HCT116 (cell line): Measurements from ENCODE around the gene CDS1. TPM values are rescaled to one million over a fixed set of nuclear protein-coding genes. Genes with fewer than 3 reads are reported as not detected.

Experiments used
- ATAC-seq: fragments of 200-7000 bp; cut with Tn5 transposase; 2 replicates; pipeline ENCODE4 v1.9.1; 2020; ENCODE audit warnings: mild to moderate bottlenecking, moderate library complexity
- BruUV-seq: library from RNA; stranded (reverse); fragments of 400-500 nt; replicated peaks from 2 replicates; lab custom pipeline; 2021; lab: Mats Ljungman, UMichigan
- CTCF ChIA-PET: fragments of 300-600 bp; sonication (Branson Sonifier 250); formaldehyde crosslinking; loops from one replicate; lab custom pipeline; 2021; ENCODE audit warnings: antibody characterized with exemption; lab: Charles Lee
- POLR2A ChIA-PET: fragments of 300-600, 350-600 bp; sonication (Branson Sonifier 250); formaldehyde crosslinking; loops from one replicate; lab custom pipeline; 2021; ENCODE audit warnings: antibody characterized with exemption; lab: Charles Lee
- RAD21 ChIA-PET, 2 experiments: fragments of 300-600 bp; sonication (Branson Sonifier 250); formaldehyde crosslinking; loops; one replicate each; lab custom pipeline; 2023; ENCODE audit warnings: low total read pairs in 2 of 2; ENCODE audit not compliant: uncharacterized antibody in 2 of 2, unreplicated experiment in 2 of 2, low non-redundant PET in 1 of 2; lab: Charles Lee
- DNase-seq: peaks from one replicate; pipeline ENCODE4 v3.0.0-alpha.2; 2010; ENCODE audit warnings: low read depth, low spot score
- H2AFZ ChIP-seq: fragments of 200-600 bp; shearing (Covaris generic), sonication (generic); 2 replicates; pipeline ENCODE4 v1.6.1; 2017; ENCODE audit warnings: low read depth, mixed run types, mixed read lengths, antibody characterized with exemption, low read length; ENCODE audit not compliant: poor library complexity, severe bottlenecking
- H3K27ac ChIP-seq: 2 replicates; pipeline ENCODE4 v1.5.1; 2012; ENCODE audit warnings: low read depth, low read length
- H3K27me3 ChIP-seq: fragments of 200-600 bp; sonication (generic); 2 replicates; pipeline ENCODE4 v1.6.1; 2016; ENCODE audit warnings: mixed run types, low read length, mixed read lengths; ENCODE audit not compliant: insufficient read depth
- H3K36me3 ChIP-seq, 2 experiments: fragments of 200-500 bp in 1 of 2; fragments of 200-600 bp in 1 of 2; sonication (Bioruptor generic) in 1 of 2; sonication (generic) in 1 of 2; 2 replicates each; pipeline versions ENCODE4 v1.5.1 to v1.6.1; 2014 to 2016; ENCODE audit warnings: low read length in 2 of 2, inconsistent platforms in 1 of 2, mixed read lengths in 1 of 2, mixed run types in 1 of 2; ENCODE audit not compliant: insufficient read depth in 2 of 2, control insufficient read depth in 1 of 2
- H3K4me1 ChIP-seq, 2 experiments: fragments of 200-600 bp in 1 of 2; sonication (generic) in 1 of 2; 2 replicates each; pipeline versions ENCODE4 v1.5.1 to v1.6.1; 2012 to 2017; ENCODE audit warnings: low read length in 2 of 2, inconsistent platforms in 1 of 2, mild to moderate bottlenecking in 1 of 2, mixed read lengths in 1 of 2, mixed run types in 1 of 2, moderate library complexity in 1 of 2; ENCODE audit not compliant: insufficient read depth in 2 of 2, control insufficient read depth in 1 of 2
- H3K4me2 ChIP-seq: fragments of 200-600 bp; sonication (generic); 2 replicates; pipeline ENCODE4 v1.6.1; 2017; ENCODE audit warnings: mixed run types, low read length, mixed read lengths
- H3K4me3 ChIP-seq, 2 experiments: fragments of 200-600 bp in 1 of 2; sonication (generic) in 1 of 2; replicated peaks in 1 of 2; 2 replicates each; pipeline ENCODE4 v1.5.1; 2011 to 2016; ENCODE audit warnings: low read length in 2 of 2, control low read depth in 1 of 2, low read depth in 1 of 2, mild to moderate bottlenecking in 1 of 2, mixed read lengths in 1 of 2, mixed run types in 1 of 2
- H3K79me2 ChIP-seq: fragments of 200-600 bp; sonication (generic); 2 replicates; pipeline ENCODE4 v1.6.1; 2017; ENCODE audit warnings: mild to moderate bottlenecking, mixed run types, low read length, moderate library complexity, mixed read lengths; ENCODE audit not compliant: insufficient read depth
- H3K9ac ChIP-seq: fragments of 200-600 bp; sonication (generic); 2 replicates; pipeline ENCODE4 v1.6.1; 2016; ENCODE audit warnings: low read length, mixed read lengths
- H3K9me2 ChIP-seq: fragments of 200-600 bp; sonication (generic), shearing (Covaris generic); 2 replicates; pipeline ENCODE4 v1.6.1; 2017; ENCODE audit warnings: mixed run types, mild to moderate bottlenecking, moderate library complexity; ENCODE audit not compliant: insufficient read depth
- H3K9me3 ChIP-seq, 2 experiments: fragments of 200-500 bp in 1 of 2; fragments of 200-600 bp in 1 of 2; sonication (Bioruptor generic) in 1 of 2; sonication (generic) in 1 of 2; 2 replicates each; pipeline ENCODE4 v1.6.1; 2014 to 2017; ENCODE audit warnings: low read length in 2 of 2, mixed read lengths in 2 of 2, inconsistent platforms in 1 of 2, low read depth in 1 of 2, mild to moderate bottlenecking in 1 of 2, mixed run types in 1 of 2, moderate library complexity in 1 of 2; ENCODE audit not compliant: control insufficient read depth in 1 of 2, insufficient read depth in 1 of 2
- H4K20me1 ChIP-seq: fragments of 200-600 bp; sonication (generic), shearing (Covaris generic); 2 replicates; pipeline ENCODE4 v1.6.1; 2017; ENCODE audit warnings: mixed run types, mild to moderate bottlenecking, moderate library complexity; ENCODE audit not compliant: insufficient read depth
- CBX3 ChIP-seq: IDR thresholded peaks from 2 replicates; pipeline ENCODE4 v1.6.1; 2012; ENCODE audit warnings: low read depth
- CEBPB ChIP-seq: IDR thresholded peaks from 2 replicates; pipeline ENCODE4 v1.6.1; 2012; ENCODE audit warnings: low read depth
- EGR1 ChIP-seq: IDR thresholded peaks from 2 replicates; pipeline ENCODE4 v1.6.1; 2012; ENCODE audit warnings: low read depth
- ELF1 ChIP-seq: IDR thresholded peaks from 2 replicates; pipeline ENCODE4 v1.6.1; 2012; ENCODE audit warnings: low read depth, borderline replicate concordance
- JUND ChIP-seq: IDR thresholded peaks from 2 replicates; pipeline ENCODE4 v1.6.1; 2012
- POLR2A ChIP-seq: IDR thresholded peaks from 2 replicates; pipeline ENCODE4 v1.7.0; 2011; ENCODE audit warnings: borderline replicate concordance; ENCODE audit not compliant: insufficient read depth, insufficient read length; ENCODE audit errors: extremely low read depth
- POLR2AphosphoS5 ChIP-seq: IDR thresholded peaks from 2 replicates; pipeline ENCODE4 v1.6.1; 2011; ENCODE audit warnings: mild to moderate bottlenecking, low read depth, low read length, moderate library complexity
- RAD21 ChIP-seq: IDR thresholded peaks from 2 replicates; pipeline ENCODE4 v1.6.1; 2012; ENCODE audit warnings: low read depth, mild to moderate bottlenecking
- SP1 ChIP-seq: IDR thresholded peaks from 2 replicates; pipeline ENCODE4 v1.6.1; 2012; ENCODE audit warnings: low read depth
- SRF ChIP-seq: IDR thresholded peaks from 2 replicates; pipeline ENCODE4 v1.6.1; 2012; ENCODE audit warnings: low read depth
- TCF7L2 ChIP-seq: IDR thresholded peaks from 2 replicates; pipeline ENCODE4 v1.7.0; 2011; ENCODE audit warnings: borderline replicate concordance, inconsistent platforms; ENCODE audit not compliant: insufficient read depth, insufficient read length; ENCODE audit errors: extremely low read depth
- intact Hi-C: fragments of 100-400 bp; cut with micrococcal nuclease; formaldehyde crosslinking; loops from 2 replicates; pipeline ENCODE4 v1.10.0; 2022
- total RNA-seq: library from RNA; stranded (reverse); gene quantifications from one replicate; pipeline ENCODE4 v1.2.1, GENCODE V29; 2021; ENCODE audit not compliant: unreplicated experiment
- TF ChIP-seq, protein P1 (sequence below): IDR thresholded peaks from 2 replicates; pipeline ENCODE4 v1.6.1; 2012; ENCODE audit warnings: low read depth
- TF ChIP-seq, protein P2 (sequence below): IDR thresholded peaks from 2 replicates; pipeline ENCODE4 v1.6.1; 2012
- TF ChIP-seq, protein P3 (sequence below): IDR thresholded peaks from 2 replicates; pipeline ENCODE4 v1.6.1; 2011; ENCODE audit warnings: mild to moderate bottlenecking, low read length, moderate library complexity; ENCODE audit not compliant: insufficient replicate concordance; ENCODE audit errors: extremely low read depth
- TF ChIP-seq, protein P4 (sequence below), 3 experiments: fragments of 200-600 bp in 1 of 3; sonication (generic) in 1 of 3; IDR thresholded peaks in 2 of 3; conservative IDR thresholded peaks in 1 of 3; 2 replicates each; pipeline ENCODE4 v1.5.1; 2012 to 2017; ENCODE audit warnings: low read depth in 2 of 3, low read length in 2 of 3, antibody characterized with exemption in 1 of 3, borderline replicate concordance in 1 of 3, control low read depth in 1 of 3, mild to moderate bottlenecking in 1 of 3, mixed read lengths in 1 of 3, mixed run types in 1 of 3, moderate library complexity in 1 of 3; ENCODE audit not compliant: insufficient read depth in 1 of 3

Gene CDS1
- total RNA-seq, 1 experiment from 2014 or later, result 14.6 TPM

DNA sequence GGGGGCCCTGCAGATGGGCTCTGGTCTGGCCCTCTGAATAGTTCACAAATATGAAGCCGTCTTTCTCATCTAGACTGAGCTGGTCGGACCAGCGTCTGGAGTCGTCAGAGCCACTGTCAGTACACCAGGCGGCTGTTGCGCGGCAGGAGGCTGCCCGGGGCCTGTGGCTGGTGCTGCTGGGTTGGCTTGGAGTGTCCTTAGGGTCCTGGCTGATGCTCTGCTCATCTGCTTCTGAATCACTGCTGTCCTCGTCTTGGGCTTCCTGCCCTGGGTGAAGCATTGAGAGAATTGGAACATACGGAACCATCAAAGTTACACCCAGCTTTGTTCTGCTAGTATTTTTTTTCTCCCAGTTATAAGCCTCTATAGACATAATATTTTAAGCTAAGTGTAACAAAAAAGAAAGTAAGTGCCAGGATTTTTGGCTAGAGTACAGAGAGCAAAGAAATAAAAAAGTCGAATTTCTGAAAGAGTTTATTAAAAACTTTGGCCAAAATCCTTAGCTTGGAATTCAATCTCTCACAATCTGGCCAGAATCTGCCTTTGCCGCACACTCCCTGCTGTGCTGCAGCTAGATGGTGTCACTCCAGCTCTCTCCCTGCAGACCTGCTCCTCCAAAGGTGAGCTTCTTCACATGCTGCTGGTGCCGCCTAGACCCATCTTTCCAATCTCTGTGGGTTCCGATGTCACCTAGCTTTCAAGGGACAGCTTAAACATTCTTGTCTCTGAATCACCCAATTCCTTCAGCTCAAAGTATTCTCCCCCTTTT, 96.2 kb downstream of the CDS1 start:
- no peaks in the 10 kb centered on the region; the same call in 1 of the 2 replicates for H4K20me1 ChIP-seq
- CTCF ChIA-PET, result interaction anchor here (1.0 kb wide), 1 partner anchor 101 kb away, joined by 3 read pairs; no protein-coding TSS in a partner anchor
- H3K4me3 ChIP-seq, result no peak overlapping the region
- H3K9me2 ChIP-seq, result no peaks in the 10 kb centered on the region
- H3K79me2 ChIP-seq, result no peaks in the 10 kb centered on the region
- no peak overlapping the region for H3K9ac ChIP-seq
- intact Hi-C loops, result no loop called here
- DNase-seq (no peak), ATAC-seq (no peak)
- POLR2A ChIA-PET, result no interaction called here
- RAD21 ChIA-PET, result no interaction called here
- no peaks in the 10 kb centered on the region for H3K9me3 ChIP-seq
- no peaks in the 10 kb centered on the region for H3K27me3 ChIP-seq
- 0 out of 4 replicates have a peak, but pooled peaks cover 0 to 4% of the 10 kb centered on the region in 2 experiments for H3K36me3 ChIP-seq
- peaks cover 23 to 31% of the 10 kb centered on the region in 2 experiments for H3K4me1 ChIP-seq
- TF ChIP-seq CBX3, result no peak
- TF ChIP-seq, protein P1, sequence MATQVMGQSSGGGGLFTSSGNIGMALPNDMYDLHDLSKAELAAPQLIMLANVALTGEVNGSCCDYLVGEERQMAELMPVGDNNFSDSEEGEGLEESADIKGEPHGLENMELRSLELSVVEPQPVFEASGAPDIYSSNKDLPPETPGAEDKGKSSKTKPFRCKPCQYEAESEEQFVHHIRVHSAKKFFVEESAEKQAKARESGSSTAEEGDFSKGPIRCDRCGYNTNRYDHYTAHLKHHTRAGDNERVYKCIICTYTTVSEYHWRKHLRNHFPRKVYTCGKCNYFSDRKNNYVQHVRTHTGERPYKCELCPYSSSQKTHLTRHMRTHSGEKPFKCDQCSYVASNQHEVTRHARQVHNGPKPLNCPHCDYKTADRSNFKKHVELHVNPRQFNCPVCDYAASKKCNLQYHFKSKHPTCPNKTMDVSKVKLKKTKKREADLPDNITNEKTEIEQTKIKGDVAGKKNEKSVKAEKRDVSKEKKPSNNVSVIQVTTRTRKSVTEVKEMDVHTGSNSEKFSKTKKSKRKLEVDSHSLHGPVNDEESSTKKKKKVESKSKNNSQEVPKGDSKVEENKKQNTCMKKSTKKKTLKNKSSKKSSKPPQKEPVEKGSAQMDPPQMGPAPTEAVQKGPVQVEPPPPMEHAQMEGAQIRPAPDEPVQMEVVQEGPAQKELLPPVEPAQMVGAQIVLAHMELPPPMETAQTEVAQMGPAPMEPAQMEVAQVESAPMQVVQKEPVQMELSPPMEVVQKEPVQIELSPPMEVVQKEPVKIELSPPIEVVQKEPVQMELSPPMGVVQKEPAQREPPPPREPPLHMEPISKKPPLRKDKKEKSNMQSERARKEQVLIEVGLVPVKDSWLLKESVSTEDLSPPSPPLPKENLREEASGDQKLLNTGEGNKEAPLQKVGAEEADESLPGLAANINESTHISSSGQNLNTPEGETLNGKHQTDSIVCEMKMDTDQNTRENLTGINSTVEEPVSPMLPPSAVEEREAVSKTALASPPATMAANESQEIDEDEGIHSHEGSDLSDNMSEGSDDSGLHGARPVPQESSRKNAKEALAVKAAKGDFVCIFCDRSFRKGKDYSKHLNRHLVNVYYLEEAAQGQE, result no peak
- no peak for TF ChIP-seq SRF
- TF ChIP-seq JUND, result no peak
- no peak for TF ChIP-seq SP1
- no peak for TF ChIP-seq RAD21
- TF ChIP-seq POLR2A, result no peak
- TF ChIP-seq POLR2AphosphoS5, result no peak
- no peak for TF ChIP-seq EGR1
- no peak for TF ChIP-seq ELF1
- TF ChIP-seq, protein P2, sequence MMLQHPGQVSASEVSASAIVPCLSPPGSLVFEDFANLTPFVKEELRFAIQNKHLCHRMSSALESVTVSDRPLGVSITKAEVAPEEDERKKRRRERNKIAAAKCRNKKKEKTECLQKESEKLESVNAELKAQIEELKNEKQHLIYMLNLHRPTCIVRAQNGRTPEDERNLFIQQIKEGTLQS, result no peak
- no peak for TF ChIP-seq CEBPB
- TF ChIP-seq, protein P3, sequence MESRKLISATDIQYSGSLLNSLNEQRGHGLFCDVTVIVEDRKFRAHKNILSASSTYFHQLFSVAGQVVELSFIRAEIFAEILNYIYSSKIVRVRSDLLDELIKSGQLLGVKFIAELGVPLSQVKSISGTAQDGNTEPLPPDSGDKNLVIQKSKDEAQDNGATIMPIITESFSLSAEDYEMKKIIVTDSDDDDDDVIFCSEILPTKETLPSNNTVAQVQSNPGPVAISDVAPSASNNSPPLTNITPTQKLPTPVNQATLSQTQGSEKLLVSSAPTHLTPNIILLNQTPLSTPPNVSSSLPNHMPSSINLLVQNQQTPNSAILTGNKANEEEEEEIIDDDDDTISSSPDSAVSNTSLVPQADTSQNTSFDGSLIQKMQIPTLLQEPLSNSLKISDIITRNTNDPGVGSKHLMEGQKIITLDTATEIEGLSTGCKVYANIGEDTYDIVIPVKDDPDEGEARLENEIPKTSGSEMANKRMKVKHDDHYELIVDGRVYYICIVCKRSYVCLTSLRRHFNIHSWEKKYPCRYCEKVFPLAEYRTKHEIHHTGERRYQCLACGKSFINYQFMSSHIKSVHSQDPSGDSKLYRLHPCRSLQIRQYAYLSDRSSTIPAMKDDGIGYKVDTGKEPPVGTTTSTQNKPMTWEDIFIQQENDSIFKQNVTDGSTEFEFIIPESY, result no peak
- TF ChIP-seq, protein P4, sequence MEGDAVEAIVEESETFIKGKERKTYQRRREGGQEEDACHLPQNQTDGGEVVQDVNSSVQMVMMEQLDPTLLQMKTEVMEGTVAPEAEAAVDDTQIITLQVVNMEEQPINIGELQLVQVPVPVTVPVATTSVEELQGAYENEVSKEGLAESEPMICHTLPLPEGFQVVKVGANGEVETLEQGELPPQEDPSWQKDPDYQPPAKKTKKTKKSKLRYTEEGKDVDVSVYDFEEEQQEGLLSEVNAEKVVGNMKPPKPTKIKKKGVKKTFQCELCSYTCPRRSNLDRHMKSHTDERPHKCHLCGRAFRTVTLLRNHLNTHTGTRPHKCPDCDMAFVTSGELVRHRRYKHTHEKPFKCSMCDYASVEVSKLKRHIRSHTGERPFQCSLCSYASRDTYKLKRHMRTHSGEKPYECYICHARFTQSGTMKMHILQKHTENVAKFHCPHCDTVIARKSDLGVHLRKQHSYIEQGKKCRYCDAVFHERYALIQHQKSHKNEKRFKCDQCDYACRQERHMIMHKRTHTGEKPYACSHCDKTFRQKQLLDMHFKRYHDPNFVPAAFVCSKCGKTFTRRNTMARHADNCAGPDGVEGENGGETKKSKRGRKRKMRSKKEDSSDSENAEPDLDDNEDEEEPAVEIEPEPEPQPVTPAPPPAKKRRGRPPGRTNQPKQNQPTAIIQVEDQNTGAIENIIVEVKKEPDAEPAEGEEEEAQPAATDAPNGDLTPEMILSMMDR (IDR thresholded peaks at IDR 0.05 in 2 of 3, conservative IDR thresholded peaks at IDR 0.05 in 1 of 3; ENCODE audit: borderline replicate concordance in 1 of 3, insufficient read depth in 1 of 3, low read depth in 2 of 3, low read length in 2 of 3), result no peak
- TF ChIP-seq TCF7L2, result no peak
- no peak overlapping the region for H3K4me2 ChIP-seq
- no peak overlapping the region for H2AFZ ChIP-seq
- no peak overlapping the region for H3K27ac ChIP-seq
- no TSS peak for BruUV-seq
